22Rv1 (cell line): Measurements from ENCODE around the gene ASCL2.

ENCODE experiments used
- CTCF ChIP-seq: fragments of 450-650 bp; IDR thresholded peaks from 2 replicates; pipeline ENCODE4 v1.5.1; 2017; ENCODE audit warnings: mild to moderate bottlenecking
- ZFX ChIP-seq: fragments of 450-650 bp; IDR thresholded peaks from 2 replicates; pipeline ENCODE4 v1.6.1; 2017; ENCODE audit warnings: antibody characterized with exemption, borderline replicate concordance

GRCh38 chr11:2302896-2303626, 32.7 kb upstream of the ASCL2 start:
- TF ChIP-seq CTCF (no peak), ZFX (no peak)
